ENCODE data around the gene NDUFB1.

GRCh38 chr14:92160619-92161018, 39.1 kb upstream of the NDUFB1 start:
- TF ChIP-seq CTCF (IDR thresholded peaks at IDR 0.05): no peak
- no peak for TF ChIP-seq MAX (IDR thresholded peaks at IDR 0.05; ENCODE audit: low read depth)
- TF ChIP-seq USF2 (IDR thresholded peaks at IDR 0.05; ENCODE audit: borderline replicate concordance, low read depth, low read length): no peak
- TF ChIP-seq EP300 (IDR thresholded peaks at IDR 0.05; ENCODE audit: borderline replicate concordance in 1 of 2, low read depth in 1 of 2, low read length in 1 of 2): no peak
- TF ChIP-seq REST (IDR thresholded peaks at IDR 0.05; ENCODE audit: low read depth, low read length): no peak
- TF ChIP-seq POLR2AphosphoS5 (IDR thresholded peaks at IDR 0.05; ENCODE audit: low read depth, low read length): no peak
- TF ChIP-seq GATA2 (CRISPR knock-in tag; IDR thresholded peaks at IDR 0.05): no peak

All from SK-N-SH (cell line).